ENCODE measurements around the gene TMEM19.

GRCh38 chr12:71704920-71705319, 19.0 kb downstream of the TMEM19 start:
- TF ChIP-seq, protein P1, sequence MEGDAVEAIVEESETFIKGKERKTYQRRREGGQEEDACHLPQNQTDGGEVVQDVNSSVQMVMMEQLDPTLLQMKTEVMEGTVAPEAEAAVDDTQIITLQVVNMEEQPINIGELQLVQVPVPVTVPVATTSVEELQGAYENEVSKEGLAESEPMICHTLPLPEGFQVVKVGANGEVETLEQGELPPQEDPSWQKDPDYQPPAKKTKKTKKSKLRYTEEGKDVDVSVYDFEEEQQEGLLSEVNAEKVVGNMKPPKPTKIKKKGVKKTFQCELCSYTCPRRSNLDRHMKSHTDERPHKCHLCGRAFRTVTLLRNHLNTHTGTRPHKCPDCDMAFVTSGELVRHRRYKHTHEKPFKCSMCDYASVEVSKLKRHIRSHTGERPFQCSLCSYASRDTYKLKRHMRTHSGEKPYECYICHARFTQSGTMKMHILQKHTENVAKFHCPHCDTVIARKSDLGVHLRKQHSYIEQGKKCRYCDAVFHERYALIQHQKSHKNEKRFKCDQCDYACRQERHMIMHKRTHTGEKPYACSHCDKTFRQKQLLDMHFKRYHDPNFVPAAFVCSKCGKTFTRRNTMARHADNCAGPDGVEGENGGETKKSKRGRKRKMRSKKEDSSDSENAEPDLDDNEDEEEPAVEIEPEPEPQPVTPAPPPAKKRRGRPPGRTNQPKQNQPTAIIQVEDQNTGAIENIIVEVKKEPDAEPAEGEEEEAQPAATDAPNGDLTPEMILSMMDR (IDR thresholded peaks at IDR 0.05; ENCODE audit: low read depth, low read length, poor library complexity, severe bottlenecking): no peak
- no peak for TF ChIP-seq EZH2phosphoT487 (IDR thresholded peaks at IDR 0.05; ENCODE audit: borderline replicate concordance, low read length)
